ENCODE results near the gene FMN2.

Gene FMN2

DNA sequence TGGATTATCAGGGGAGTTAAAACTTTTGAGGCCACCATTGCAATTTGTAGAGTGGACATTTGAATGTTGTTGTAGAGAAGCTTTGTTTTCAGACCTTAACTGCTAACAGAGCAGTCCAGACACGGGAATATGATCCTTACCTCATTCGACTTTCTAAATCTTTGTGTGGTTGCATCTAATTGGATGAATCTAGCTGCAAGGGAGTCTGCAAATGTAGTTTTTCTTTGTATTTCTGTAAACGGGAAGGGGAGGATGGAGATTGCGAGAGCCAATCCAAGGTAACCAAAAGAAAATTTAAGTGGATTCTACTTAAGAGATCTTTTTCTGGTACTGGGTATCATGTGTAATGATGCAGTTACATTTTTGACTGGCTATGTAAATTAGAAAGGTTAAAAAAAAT is 110.2 kb downstream of the FMN2 start:
- DNase-seq, result no peak

DNA sequence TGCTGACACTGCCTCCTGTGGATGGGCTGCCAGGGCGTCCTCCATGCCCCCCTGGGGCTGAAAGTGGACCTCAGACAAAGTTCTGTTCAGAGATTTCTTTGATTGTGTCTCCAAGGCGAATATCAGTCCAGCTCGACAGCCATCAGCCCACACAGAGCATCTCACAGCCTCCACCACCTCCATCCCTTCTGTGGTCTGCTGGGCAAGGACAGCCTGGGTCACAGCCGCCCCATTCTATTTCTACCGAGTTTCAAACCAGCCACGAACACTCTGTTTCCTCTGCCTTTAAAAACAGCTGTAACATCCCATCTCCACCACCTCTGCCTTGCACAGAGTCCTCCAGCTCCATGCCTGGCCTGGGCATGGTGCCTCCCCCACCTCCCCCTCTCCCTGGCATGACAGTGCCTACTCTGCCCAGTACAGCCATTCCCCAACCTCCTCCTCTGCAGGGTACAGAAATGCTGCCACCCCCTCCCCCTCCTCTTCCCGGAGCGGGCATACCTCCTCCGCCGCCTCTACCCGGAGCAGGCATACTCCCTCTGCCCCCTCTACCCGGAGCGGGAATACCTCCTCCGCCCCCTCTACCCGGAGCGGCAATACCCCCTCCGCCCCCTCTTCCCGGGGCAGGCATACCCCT is 115.5 kb downstream of the FMN2 start:
- DNase-seq, result no peak

DNA sequence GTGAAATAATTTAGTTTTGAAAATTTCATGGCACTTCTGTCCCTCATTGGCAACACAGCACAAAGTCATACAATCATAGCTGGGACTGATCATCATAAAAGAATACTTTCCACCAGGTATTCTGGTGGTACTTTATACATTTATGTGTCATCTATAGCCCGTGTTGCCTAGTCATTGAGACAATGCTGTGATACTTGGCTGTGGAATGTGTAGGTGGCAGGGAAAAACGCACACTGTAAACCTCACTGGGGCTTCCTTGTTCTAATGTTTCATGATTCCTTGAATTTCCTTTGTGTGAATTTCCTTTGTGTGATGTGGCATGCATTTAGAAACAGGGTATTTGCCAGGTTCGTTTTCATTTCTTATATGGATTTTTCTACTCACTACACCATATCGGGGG is 118.3 kb downstream of the FMN2 start:
- DNase-seq, result no peak

DNA sequence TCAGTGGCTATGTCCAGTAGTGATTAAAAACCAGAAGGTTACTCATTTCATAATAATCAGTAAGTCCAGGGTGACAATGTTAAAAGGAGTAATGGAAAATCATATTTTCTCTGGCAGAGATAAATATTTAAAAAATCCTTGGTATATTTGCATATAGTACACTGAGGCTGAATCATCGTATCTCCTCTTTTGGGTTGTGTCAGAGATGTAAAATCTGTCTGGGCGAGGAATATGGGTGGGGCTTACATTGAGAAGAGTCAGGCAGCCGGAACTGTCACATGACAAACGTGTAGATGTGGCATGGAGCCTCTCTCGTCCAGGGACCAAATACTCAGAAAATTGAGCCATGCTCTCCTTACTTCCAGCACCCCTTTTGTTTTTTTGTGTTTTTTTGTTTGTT is 120.9 kb downstream of the FMN2 start:
- no peak for DNase-seq

DNA sequence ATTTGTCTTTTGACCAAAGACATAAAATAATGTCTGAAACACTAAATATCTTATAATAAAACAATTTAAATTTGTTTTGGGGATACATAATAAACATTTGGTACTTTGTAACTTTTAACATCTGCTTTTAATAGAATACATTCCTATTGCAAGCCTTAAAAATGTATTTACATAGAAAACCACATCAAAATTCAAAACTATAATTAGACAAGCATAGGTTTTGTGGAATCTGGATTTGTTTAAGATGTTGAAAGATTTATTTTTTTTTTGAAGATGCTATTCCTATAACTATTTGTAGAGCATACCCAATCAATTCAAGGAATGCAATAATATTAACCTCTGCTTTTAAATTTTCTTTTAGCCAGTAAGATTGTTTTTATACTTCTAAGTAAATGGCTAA is 125.7 kb downstream of the FMN2 start:
- no peak for DNase-seq

DNA sequence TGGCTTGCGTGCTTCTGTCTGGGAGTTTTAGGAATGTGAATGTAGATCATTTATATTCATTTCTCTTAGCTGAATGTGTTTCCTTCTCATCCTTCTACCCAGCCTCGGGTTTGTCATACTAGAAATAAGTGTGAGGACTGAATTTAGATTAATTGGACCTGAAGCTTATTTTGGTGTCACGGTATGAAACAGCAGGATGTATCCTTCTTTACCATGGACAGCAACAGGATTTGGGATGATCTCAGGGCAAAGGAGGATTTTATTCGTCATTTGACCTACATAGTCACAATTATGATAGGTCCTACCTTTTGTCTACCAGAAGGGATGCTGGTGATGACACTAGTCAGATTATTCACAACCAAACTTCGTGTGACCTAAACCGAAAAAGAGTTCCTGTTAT is 127.4 kb downstream of the FMN2 start:
- DNase-seq, result no peak

DNA sequence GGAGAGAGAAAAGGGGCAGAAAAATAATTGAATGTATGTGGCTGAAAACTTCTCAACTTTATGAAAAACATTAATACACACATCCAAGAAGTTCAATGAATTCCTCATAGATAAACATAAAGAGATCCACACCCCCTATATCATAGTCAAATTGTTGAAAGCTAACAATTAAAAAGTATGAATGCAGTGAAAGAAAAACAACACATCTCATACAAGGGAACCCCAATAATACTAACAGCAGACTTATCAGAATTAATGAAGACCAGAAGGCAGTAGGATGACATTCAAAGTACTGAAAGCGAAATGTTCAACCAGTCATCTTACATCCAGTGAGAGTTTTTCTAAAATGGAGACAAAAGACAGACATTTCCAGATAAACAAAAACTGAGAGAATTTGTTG is 134.4 kb downstream of the FMN2 start:
- no peak for DNase-seq

DNA sequence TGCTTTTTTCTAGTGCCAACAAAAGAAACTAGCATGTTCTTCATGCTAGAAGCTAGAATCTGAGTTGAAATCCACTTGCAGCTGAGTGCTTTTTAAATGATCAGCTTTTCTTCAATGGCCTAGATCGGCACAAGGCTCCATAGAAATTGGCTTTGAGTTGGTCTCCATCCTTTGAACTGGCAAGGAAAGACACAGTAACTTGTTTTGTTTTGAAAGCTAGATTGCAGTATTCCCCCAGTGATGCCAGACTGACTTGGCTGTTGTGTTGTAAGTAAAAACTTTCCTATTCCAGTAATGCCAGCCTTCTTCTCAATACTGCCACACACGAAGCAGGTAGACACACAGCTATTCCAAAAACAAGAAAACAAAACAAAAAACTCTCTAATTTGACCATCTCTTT is 139.1 kb downstream of the FMN2 start:
- DNase-seq, result no peak

DNA sequence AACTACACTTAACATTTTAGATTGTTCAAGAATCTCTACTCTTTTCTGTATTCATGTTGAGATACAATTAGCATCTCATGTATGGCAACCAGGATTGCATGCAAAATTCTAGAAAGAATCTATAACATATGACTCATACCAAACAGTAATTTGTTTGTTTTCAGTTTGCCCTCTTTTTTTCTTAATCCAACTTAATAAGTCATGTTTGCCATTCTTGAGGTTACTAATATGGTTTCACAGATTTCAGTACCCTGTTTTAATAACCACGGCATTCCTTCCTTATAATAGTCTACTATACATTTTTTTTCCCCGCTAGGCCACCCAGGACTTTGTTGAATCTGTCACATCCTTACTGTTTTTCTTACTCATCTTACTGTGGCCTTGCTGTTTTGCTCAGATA is 140.8 kb downstream of the FMN2 start:
- no peak for DNase-seq

DNA sequence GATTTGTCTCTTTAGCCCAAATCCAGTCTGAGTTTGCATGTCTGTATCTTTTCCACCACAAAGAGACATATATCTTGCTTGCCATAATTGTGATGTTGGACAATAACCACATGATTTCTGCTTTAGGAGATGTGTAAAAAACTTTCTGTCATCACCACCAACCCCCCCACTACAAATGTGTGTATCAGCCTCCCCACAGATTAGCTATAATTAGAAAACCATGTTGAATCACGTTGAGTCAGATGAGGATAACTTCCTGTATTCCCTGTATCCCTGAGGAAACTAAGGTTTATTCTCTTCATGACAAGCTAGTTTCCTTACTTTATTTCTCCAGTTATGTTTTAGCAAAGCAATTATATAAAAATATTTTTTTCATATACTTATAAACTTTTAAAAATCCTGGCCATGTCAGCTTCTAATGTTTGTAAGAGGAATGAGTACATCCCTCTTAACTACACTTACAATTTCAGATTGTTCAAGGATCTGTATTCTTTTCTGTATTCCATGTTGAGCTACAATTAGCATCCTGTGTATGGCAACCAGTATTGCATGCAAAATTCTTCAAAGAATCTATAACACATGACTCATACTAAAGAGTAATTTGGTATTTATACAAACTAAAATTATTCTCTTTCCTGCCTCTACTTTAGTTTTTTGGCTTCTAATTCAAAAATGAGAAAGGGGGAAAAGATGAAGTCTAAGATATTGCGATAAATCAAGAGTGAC is 143.0 kb downstream of the FMN2 start:
- DNase-seq, result no peak

DNA sequence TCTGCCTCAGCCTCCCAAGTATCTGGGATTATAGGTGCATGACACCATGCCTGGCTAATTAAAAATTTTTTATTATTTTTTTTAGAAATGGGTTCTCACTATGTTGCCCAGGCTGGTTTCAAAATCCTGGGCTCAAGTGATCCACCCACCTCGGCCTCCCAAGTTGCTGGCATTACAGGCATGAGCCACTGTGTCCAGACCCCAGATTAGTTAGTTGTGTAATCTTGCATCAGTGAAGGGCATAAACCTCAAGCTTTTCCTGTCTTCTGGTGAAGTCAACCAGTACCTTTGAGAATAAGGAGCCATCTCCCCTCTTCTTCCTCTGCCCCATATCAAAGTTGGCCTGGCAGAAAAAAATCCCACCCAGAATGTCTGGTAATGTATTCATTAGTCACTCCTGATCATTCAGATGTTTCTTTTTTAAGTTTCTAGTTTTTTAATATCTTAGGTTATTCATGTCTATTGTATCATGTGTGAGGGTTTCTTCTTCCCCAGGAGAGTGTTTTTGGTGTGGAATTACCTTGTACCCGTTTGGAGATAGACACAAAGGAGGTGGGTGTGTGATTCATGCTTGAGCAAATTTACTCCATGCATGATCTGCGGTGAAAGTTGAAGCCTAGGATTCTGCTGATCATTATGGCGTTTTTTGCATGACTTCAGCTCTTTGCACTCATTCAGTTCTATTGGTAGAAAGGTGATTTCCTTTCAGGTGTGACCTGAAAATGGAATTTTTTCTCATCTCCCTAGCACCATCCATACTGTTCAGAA is 144.0 kb downstream of the FMN2 start:
- no peak for DNase-seq

DNA sequence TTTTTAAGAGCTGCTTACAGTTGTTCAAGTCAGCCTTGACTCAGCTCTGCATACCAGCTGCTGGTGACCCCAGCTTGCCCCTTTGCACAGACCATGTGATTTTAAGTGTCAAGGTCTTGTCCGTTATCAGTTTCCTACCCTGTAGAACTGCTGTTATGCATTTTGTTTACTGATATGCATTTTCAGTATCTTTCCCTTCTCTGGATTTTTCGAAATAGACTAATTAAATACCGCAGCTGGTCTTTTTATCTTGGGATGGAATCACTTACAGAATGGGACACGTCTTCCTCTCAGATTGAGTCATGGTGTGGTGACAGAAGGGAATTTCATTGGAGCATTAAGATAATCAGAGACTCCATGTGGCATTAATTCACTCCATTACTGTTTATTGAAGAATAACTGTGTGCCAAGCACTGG is 145.6 kb downstream of the FMN2 start:
- no peak for DNase-seq

DNA sequence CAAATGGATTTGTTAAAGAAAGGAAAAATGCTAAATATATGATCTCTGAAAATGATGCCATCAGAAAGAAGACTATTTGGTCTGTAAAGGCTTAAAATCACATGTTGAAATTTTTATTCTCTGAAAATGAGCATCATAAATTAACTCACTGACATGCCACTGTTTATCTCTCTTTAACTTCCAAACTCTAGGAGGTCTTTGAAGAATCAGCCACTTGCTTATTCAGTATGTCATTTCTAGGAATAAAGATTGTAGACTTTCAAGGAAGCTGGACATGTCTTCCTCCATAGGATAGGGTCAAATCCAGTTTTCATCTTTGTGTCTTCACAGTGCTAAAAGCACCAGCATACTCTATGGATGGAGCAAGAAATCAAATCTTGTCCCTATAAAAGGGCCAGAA is 147.6 kb downstream of the FMN2 start:
- DNase-seq, result no peak

DNA sequence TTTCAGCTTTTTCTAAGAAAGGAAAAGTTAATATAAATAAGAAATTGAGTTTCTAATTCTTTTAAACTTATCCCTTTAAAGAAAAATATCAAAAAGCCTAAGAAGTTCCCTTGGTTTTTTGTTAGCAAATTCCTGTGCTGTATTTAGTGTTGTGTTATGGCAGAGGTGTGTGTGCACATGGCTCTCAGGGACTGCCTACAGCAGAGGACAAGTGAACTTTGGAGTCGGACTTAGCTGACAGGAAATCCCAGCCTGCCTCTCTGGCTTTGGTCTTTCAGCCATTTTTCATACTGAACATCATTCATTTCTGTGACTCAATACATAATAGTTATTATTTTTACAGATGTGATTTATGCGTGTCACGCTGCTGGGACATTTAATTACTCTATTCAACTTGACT is 149.6 kb downstream of the FMN2 start:
- DNase-seq, result no peak

DNA sequence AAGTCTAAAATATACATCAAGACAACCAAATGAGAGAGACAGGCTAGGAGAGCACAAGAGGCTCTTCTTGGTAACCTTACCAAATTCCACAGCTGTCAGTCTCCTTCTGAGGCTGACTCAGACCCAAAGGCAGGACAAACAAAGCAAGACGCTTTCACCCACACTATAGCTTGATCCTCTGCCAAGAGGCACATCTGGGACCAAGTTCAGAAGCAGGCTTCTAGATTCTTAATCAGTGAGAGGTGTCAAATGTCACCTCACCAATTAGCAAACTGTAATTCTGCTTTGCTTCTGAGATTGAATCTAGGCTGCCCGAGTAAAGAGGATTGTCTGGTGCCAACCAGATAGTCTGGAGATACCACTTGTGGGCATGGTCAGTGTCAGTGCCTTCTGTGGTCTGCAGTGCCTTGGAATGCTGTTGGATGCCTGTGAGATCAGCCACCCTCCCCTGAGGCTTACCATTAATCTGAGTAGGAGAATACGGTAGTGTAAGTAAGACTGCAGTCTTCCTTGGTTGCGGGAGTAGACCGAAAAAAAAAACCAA is 151.0 kb downstream of the FMN2 start:
- DNase-seq, result no peak

DNA sequence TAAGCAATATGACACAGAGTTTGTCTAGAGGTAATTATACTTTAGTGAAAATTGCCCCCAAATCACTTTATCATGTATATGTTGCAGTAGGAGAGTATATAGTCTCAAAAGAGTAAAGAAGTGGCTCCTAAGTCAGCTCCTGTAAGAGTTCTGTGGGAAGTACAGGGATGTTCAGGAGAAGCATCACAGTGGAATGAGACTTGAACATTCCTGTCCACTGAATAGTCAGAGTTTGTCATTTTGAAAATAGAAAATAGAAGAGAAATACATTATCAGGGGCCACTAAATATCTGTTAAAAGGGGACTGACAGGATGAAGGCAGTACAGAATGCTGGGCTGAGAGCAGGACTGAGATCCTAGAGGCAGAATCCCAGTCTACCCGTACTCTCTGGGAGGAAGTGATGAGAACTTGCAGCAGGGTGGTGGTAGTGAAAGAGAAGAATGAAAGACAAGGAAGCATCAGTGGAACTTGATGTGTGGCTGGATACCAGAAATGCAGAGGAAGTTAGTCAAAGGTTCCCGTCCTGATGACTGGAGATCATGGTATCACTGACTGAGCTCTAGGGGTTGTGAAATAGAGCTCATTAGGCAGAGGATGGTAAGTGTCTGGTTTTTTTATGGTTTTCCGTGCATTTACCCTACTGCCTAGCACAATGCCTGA is 153.4 kb downstream of the FMN2 start:
- DNase-seq, result no peak

DNA sequence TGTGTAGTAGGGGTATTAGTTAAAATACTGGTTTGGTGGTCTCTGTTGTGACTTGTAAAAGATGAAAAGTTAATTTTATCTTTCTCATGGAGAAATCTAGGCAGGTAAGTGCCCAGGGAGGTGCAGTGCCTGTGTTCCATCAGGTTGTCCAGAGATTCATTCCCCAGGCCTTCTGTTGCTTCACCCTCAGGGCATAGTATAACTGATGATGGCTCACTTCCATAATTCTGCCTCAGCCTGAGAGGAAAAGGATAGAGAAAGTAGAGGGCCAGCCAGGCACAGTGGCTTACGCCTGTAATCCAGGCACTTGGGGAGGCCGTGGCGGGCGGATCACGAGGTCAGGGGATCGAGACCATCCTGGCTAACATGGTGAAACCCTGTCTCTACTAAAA is 153.9 kb downstream of the FMN2 start:
- DNase-seq, result no peak

DNA sequence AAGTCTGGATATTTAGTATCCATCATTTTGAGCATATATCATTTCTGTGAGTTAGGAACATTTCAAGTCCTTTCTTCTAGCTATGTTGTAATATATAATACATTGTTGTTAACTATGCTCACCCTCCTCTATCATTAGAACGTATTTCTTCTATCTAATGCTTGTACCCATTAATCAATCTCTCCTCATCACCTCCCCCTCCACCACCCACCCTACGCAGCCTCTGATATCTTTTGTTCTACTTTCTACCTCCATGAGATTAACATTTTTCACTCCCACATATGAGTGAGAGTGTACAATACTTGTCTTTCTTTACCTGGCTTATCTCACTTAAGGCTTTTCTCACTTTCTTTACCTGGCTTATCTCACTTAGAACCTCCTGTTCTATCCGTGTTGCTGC is 156.2 kb downstream of the FMN2 start:
- DNase-seq, result no peak

DNA sequence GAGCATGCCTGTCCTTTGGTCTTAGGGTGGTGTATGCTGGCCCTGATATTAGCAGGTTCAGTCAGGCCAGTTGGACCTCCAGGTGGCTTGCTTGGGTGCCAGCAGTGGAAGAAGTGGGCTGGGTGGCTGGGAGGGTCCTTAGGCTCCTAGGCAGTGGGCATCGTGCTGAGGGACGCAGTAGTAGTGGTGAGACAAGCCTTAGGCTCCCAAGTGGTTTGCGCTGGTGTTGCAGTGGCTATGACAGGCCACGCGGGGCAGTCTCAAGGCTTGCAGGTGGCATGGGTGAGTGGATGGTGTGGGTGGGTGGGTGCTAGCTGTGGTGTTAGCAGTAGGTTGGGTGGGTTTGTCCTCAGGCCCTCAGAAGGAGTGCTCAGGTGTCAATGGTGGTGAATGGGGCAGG is 162.3 kb downstream of the FMN2 start:
- DNase-seq, result no peak

DNA sequence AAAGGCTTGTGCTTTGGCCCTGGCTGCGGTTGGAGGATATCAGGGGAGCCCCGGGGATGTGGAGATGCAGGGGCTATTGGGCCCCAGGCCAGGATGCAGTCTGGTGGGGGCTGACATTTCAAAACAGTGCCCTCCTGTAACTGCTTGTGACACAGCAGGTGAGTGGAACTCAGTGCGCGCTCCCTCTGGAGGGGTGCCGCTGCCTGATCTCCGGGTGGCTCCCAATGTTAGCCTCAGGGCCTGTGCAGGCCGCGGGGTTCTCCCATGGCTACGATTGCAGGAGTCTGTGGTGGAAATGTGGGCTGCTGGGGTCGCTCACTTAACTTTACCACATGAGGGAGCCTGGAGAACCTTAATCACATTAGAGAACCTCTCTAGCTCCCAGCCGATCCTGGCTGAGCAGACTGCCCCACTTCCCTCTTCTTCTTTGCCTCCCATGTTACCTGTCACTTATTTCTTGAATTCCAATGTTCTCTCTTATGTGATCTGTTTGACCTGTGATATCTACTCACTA is 163.2 kb downstream of the FMN2 start:
- no peak for DNase-seq

DNA sequence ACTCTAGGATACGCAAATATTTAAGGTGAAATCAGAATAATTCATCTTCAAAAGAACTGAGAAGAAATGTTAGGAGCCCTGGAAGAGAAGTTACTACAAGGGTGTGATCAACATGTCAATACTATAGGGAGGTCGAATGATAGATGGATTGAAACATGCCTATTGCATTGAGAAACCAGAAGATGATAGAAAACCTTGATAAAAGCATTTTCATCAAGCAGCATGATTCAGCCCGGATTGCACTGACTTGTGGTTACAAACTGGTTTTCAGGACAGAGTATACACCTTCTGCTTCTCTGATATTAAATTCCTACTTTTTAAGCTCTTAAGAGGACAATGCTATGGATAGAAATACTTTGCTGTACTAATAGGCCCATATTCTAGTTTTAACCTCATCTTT is 164.2 kb downstream of the FMN2 start:
- no peak for DNase-seq

DNA sequence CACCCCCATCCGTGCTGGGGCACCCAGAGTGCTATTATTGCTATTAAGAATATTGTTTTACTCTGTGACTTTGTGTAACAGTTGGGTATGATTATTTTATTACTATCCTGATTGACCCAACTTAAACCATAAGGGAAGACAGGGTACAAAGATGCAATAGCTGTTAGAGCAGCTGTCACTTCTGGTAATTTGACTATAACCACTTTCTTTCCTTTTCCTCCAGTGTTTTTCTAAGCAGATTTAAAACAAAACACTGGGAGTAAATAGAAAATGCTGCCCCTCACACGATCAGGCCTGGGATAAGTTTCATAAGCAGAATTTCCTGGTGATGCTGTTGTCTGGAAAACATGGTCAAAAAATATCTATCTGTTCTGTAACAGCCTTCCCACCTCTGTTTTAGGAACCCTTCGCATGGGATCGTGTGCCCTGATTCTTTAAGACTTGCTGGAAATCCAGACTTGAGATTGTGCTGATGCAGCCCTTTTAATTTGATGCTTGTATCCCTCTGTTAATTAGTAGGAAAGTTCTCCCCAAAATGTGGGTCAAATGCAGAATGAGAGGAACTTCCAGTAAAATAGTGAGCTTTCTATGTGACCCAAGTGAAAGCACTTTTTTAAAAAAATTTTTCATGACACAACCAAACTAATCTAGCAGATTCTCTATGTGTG is 165.3 kb downstream of the FMN2 start:
- DNase-seq, result no peak

DNA sequence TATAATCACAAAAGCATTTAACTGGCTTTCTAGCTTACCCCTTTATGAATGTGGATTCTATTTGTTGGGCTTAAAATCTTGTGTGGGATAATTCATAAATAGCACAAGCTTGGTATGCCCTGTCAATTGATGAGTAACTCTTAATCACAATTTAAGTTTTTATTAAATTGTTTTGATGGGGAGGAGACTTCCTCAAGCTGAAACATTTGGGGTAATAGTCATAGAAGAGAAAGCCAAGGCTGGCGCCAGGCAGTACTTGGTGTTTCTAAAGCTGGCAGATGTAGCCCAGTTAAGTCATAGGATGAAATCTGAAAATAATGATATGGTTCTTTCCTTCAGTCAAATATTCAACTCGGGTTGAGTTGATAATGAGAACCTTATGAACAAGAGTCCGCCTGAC is 167.2 kb downstream of the FMN2 start:
- DNase-seq, result no peak

Data from activated CD4-positive, alpha-beta T cell treated with anti-CD3 and anti-CD28 coated beads, Interleukin-2, amount 50 U/mL, for 4 hours (primary cell).